Inflammatory macrophage treated with lipopolysaccharide for 1 hour (primary cell): Measurements from ENCODE around the gene CALHM2.

Source experiments
- DNase-seq, 2 donors: peaks; one replicate each; pipeline ENCODE4 v3.0.0-alpha.2; 2020 to 2022

The CALHM2 gene

DNA sequence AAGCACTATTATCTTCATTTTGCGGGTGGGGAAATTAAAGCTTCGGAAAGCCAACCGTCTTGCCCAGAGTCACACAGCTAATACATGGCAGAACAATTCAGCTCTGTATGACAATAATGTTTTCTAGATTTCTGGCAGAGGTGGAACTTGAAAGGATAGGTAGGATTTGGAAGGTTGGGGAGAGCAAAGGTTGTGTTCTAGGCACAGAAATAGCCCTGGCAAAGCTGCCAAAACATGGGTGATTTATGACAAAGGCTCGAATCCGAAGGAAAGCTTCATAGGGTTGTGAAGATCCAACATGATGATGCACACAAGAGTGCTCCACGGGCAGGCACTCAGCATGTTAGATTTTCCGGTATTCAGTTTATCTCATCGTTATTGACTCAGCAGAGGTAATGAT is 36.6 kb downstream of the CALHM2 start:
- no peak for DNase-seq

DNA sequence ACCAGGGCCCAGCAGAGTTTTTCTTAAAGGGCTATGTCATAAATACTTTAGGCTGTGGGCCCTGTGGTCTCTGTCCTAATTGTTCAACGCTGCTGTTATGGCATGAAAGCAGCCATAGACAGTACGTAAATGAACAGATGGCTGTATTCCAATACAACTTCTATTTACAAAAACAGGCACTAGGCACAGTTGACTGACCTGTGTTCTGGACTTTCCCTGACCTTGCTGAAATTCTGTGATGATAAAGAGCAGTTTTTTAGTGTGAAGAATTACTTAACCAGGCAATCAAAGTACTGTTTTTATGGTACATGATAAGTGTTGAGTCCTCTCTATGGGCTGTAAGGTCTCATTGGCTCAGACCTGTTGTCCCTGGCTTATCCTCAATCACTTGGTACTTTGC is 38.6 kb downstream of the CALHM2 start:
- no peak for DNase-seq

DNA sequence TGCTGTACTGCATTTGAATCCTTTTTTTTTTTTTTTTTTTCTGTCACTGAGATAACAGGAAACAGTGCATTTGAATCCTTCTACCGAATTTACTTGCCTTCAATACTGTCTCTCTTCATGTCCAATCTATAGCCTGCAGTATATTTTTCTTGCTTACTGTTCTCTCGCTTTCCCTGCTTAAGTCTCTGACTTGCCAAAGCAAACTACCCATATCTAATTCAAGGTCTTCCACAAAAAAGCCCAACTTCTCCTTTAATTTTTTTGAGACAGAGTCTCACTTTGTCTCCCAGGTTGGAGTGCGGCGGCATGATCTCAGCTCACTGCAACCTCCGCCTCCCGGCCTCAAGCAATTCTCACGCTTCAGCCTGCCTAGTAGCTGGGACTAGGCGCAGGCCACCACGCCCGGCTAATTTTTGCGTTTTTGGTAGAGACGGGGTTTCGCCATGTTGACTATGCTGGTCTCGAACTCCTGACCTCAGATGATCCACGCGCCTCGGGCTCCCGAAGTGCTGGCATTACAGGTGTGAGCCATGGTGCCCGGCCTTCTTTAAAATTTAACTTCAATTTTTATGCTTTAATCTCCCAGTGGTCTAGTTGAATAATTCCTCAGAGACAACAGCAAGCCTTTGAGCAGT is 54.9 kb downstream of the CALHM2 start:
- DNase-seq, result no peak

DNA sequence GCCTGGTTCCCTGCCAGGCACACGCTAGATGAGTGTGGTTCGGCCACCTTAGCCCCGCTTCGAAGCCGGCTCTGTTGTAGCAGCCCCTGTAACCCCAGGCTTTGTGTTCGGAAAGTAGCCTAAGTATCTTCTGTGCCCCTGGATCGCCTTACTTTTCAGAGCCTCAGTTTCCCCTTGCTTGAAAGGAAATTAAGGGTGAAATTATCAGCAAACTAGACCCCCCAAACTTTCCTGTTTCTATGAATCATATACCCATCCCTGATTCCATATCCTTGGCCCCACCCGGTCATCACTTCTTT is 55.4 kb downstream of the CALHM2 start:
- DNase-seq, result no peak
